Nucleus accumbens (tissue), 56 donors: ENCODE measurements around the gene MOGAT3.

Experiments
- DNase-seq, 56 donors: peaks; one replicate each; lab custom pipeline; 2025; lab: John Stamatoyannopoulos, UW

The MOGAT3 gene

GRCh38 chr7:101163279-101164070 is 37.4 kb downstream of the MOGAT3 start:
- peak in 7 of 56 donors; percentile 16 to 54 (median 38) for DNase-seq

GRCh38 chr7:101162551-101163278 is 38.1 kb downstream of the MOGAT3 start:
- peak in 9 of 56 donors; percentile 15 to 59 (median 31) for DNase-seq

- no peak for DNase-seq
Measured at GRCh38 chr7:101161692-101162471, 39.0 kb downstream of the MOGAT3 start.

- DNase-seq: no peak
Measured at GRCh38 chr7:101160910-101161309, 39.9 kb downstream of the MOGAT3 start.

GRCh38 chr7:101159696-101160674 is 40.9 kb downstream of the MOGAT3 start:
- DNase-seq: peak in 33 of 56 donors; percentile 5 to 78 (median 33)

- DNase-seq: no peak
Measured at GRCh38 chr7:101156866-101157589, 43.8 kb downstream of the MOGAT3 start.

- no peak for DNase-seq
Measured at GRCh38 chr7:101156277-101156676, 44.6 kb downstream of the MOGAT3 start.

- no peak for DNase-seq
Measured at GRCh38 chr7:101155303-101155702, 45.5 kb downstream of the MOGAT3 start.

- DNase-seq: peak in 2 of 56 donors; percentile 24 to 67
Measured at GRCh38 chr7:101154693-101155102, 46.1 kb downstream of the MOGAT3 start.

GRCh38 chr7:101153969-101154692 is 46.7 kb downstream of the MOGAT3 start, which contains the start of gene AP1S1:
AP1S1 (plus strand) TSS chr7:101154476; CDS start chr7:101154515, 39 bp downstream.
- DNase-seq: peak; percentile 49 to 97 (median 88)

GRCh38 chr7:101151908-101152651 is 48.8 kb downstream of the MOGAT3 start:
- DNase-seq: no peak
